Stimulated activated naive CD8-positive, alpha-beta T cell treated with anti-CD3 and anti-CD28 coated beads, Interleukin-15, Interleukin-2, amounts not matched to agents 100 U/mL and 50 U/mL, for 24 hours (primary cell): ENCODE results near the gene EHBP1L1.

ENCODE experiments used
- ATAC-seq: fragments of 150-1000 bp; cut with Tn5 transposase; one replicate; pipeline ENCODE4 v1.10.0; 2021
- DNase-seq: peaks from one replicate; pipeline ENCODE4 v3.0.0; 2021

EHBP1L1 gene

DNA sequence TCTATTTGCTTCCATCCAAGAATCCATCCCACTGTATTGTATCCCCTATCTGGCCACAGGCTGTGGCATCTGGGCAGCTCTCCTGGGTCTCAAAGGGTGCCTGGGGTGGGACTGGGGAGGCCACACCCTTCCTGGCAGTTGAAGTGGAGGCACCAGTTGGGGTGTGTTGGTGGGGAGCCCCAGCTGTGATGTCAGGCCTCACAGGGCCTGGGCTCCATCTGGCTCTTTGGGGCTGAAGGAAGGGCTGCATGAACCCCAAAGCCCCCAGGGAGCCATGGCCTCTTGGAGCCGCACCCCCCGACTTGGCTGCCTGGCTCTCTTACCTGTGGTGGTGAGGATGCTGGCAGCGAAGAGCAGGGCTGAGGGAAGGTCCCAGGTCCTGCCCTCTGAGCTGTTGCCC lies 19.3 kb downstream of the EHBP1L1 start:
- DNase-seq (no peak), ATAC-seq (no peak)

DNA sequence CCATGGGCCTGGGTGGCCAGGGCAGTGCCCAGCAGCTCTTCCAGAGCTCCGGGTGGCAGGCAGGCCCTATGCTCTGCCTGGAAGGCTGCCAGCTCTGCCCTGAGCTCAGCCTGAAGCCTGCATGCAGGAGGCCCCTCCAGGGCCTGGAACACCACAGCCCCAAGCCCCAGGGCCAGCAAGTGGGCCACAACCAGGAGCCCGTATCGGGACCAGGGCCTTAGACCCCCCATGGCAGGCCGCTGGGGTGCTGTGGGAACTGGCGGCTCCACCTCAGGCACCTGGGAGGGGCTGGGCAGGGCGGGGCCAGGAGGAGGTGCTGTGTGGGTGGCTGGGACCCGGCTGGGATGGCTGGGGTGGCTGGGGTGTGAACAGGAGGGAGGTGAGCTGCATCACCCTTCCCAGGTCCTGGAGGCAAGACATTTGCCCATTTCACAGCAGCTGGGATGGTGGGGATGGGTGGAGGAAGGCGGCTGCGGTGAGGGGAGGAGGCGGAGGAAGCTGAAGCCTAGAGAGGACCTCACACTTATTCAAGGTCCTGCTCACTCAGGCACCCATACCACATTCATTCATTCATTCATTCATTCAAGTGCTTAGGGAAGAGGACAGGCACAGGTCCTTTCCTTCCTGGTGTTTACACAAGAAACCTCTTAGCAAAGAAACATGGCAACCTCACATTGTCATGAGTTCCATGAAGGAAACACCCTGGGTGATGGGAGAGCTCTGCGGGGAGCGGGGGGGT lies 19.9 kb downstream of the EHBP1L1 start, which contains the start of gene KCNK7:
KCNK7 (minus strand) TSS at position 258 of the 739 bp plus-strand sequence; CDS start at position 230, 28 bp downstream.
- DNase-seq (no peak), ATAC-seq (no peak)

DNA sequence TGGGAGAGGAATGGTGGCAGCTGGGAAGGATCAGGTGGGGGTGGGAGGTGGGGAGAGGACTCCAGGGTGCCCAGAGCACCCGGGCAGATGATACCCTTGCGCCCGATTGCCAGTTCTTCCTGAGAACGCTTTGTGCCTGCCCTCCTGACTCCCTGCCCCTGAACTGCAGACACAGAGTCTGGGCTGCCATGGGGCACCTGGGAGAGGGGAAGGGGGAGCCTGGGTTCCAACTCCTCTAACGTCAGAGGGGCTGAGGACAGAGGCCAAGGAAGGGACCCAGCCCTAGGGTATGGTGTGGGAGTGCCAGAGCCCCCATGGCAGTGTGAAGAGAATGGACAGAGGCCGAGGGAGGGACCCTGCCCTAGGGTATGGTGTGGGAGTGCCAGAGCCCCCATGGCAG lies 20.7 kb downstream of the EHBP1L1 start:
- DNase-seq: no peak
- no peak for ATAC-seq

DNA sequence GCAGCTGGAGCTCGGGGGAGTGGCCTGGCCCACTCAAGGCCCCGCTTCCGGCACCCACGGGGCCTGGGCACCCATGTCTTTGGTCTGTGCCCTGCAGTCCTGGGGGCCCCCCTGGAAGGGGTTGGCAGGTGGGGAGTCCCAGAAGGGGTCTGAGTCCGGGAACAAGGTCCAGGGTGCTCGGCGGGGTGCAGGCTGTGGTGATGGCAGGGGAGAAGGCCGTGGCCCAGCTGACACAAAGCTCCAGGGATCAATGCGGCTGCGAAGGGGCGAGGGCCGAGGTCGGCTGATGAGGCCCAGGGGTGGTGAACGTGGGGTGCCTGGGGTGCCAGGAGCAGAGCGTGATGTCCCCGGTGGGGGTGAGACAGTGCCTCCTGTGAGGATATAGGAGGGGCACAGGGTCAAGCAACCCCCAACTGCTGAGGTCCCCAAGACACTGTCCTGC lies 22.4 kb downstream of the EHBP1L1 start:
- DNase-seq (no peak), ATAC-seq (no peak)

DNA sequence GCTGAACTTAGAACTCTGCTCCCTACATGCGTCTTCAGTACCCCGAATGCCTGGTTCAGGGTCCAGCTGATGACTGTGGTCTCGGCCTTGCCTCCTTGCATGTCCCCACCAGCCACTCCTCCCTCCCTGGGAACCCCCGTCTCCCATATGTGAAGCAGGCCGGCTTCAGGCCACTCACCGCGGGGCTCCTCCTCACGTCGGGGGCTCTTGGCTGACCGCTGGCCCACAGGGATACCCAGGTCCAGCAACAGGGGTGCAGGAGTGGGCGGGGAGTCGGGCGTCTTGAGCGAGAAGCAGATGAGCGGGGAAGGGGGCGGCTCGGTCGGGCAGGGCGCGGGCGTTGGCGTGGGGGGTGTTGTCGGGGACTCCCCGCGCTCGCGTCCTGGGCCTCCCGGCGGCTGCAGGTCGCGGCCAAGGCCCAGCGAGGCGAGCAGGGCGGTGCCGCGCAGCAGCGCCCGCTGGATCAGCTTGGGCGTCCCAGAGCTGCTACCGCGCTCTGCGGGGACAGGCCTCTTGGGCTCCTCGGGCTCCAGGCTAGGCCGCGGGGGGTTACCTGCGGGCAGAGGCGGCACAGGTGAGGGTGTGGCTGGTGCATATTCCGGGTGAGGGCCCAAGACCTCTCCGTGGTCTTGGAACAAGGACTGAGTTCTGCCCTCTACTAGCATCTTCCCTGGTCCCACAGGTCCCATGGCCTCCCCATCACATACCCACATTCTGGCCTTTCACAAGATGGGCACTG lies 23.5 kb downstream of the EHBP1L1 start:
- no peak for ATAC-seq

DNA sequence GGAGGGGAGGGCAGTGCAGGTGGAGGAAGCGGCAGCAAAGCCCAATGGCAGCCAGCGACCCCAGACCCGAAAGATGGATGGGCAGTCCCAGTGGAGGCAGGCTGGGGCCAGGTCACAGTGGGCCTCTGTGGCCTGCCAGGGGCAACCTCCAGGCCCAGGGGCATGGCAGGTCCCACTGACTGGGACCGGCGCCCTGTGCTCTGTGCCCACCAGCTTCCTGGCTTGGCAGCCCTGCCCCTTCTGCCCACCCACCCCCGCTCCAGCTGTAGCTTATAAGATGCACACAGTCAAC lies 24.0 kb downstream of the EHBP1L1 start:
- no peak for DNase-seq
- no peak for ATAC-seq

More for the DNA sequence above, 23.5 kb downstream of the EHBP1L1 start:
- DNase-seq: no peak

DNA sequence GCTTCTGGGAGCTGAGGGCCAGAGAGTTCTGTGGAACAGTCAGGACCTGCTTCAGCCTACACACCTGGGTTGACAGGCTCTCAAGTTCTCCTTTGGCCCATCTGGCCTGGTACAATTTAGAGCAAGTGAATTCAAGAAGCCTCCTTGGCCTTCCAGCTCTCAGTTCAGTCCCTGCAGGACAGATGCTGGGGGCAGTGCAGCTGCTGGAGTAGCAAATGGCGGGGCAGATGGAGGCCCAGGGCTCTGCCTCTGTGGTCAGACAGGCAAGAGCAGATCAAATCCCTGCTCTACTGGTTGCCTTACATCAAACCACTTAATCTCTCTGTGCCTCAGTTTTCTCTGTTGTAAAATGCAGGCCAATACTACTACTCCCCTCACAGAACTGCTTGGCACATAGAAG lies 28.4 kb downstream of the EHBP1L1 start:
- no peak for ATAC-seq
- DNase-seq: no peak

DNA sequence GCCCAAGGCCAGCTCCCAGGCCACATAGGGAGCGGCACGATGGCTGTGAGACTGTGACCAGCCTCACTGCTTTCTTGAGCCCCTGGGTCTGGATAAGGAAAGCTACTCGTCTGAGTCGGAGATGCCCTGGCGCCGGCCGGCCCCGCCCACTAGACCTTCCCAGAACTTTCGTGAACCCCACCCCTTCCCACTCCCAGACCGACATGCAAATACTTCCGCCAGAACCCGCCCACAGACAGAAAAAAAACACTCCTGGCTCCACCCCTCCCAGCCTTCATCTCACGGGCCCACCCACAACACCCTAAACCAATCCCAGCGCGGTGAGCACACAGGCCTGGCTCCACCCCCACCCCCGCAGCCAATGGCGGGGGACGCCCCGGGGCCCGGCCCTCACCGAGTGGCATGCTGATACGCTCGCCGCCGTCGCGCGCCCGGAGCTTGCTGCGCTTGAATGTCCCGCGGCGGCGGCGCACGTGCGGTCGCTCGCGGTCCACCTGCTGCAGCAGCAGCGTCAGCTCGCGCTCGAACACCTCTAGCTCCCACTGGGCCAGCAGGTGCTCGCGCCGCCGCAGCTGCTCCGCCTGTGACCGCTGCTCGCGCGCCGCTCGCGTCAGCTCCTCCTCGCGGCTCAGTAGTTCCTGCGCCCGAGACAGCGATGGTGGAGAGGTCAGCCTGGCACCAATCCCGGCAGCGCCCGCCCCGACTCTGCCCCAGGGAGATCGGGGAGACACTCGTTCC lies 31.2 kb downstream of the EHBP1L1 start:
- ATAC-seq (peak; percentile 40), DNase-seq (peak; percentile 37)

DNA sequence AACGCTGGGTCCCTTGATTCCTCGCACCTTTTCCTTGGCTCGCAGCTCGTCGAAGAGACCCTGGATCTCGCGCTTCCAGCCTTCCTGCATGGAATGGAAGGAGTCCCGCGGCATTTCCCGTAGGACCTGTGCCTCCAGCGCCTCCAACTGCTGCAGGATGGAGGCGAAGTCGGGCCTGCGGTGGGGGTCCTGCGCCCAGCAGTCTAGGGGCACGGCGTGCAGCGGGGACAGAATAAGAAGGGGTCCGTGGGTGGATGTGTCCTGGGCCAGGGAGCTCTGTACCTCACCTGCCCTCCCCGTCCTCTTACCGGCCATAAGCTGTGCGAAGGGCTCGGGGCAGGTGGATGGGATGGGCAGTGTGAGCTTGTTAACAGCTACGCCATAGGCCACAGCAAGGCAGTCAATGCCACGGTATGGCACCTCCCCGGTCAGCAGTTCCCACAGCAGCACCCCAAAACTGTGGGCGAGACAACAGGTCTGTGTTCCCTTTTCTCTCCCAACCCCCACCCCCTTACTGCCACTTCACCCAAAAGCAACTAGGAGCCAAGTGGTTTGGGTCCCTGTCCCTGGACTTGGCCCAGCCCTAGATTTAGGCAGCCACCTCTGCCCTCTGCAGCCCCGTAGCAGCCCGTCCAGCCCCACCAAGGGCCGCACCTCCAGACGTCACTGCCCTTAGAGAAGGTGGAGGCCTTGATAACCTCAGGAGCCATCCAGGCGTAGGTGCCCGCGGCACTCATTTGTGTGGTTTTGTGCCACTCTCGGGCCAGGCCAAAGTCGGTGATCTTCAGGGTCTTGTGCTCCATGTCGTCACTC lies 32.0 kb downstream of the EHBP1L1 start:
- ATAC-seq (no peak), DNase-seq (no peak)

DNA sequence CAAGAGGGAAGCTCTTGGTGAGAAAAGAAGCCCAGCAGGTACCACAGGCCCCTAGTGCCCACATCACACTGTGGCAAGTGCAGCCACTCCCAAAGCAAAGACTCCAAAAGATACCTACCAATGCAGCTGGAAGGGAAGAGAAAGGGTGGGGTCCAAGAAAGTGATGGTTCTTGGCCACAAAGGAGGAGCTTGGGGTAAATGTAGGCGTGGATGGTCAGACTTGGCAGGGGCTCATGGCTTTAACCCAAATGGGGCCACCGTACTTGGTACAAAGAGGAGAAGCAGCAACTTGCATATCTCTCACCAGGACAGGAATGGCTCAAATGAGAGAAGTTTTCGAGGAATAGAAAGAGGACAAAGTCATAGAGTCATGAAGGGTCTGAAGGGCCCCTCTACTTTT lies 33.4 kb downstream of the EHBP1L1 start:
- ATAC-seq (no peak), DNase-seq (no peak)

DNA sequence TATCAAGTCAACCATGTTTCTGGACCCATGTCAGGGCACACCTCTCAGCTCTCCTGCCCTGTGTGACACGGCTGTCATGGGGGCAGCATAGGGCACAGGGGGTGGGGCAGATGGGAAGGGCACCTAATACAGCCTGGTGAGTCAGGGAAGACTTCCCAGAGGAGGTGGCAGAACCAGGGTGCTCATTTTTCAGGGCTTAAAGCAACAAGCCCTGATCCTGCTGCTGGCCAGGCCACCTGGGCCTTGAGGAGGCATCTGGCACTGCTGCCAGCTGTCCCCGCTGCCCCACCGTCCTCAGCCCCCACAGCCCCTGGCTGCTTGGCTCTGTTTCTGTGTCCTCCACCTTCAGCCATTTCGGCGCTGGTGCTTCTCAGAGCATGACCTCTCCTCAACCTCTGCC lies 33.8 kb downstream of the EHBP1L1 start:
- DNase-seq (no peak), ATAC-seq (no peak)

DNA sequence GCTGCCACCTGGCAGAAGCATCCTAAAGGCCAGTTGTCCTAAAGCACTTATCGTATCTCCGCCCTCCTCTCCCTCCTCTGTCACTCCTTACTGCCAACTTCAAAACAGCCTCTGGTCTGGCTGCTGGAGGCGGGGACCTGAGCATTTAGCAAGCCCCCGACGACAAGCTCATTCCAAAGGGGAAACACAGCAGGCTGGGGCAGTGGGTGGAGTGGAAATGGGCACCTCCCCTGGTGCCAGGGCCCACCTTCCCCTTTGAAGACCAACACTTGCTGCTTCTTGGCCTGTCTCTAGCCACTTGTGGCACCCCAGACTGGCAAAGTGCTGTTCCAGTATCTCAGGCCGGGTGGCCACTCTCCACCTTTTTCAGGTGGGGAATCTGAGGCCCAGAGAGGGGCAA lies 34.6 kb downstream of the EHBP1L1 start:
- DNase-seq (no peak), ATAC-seq (no peak)

DNA sequence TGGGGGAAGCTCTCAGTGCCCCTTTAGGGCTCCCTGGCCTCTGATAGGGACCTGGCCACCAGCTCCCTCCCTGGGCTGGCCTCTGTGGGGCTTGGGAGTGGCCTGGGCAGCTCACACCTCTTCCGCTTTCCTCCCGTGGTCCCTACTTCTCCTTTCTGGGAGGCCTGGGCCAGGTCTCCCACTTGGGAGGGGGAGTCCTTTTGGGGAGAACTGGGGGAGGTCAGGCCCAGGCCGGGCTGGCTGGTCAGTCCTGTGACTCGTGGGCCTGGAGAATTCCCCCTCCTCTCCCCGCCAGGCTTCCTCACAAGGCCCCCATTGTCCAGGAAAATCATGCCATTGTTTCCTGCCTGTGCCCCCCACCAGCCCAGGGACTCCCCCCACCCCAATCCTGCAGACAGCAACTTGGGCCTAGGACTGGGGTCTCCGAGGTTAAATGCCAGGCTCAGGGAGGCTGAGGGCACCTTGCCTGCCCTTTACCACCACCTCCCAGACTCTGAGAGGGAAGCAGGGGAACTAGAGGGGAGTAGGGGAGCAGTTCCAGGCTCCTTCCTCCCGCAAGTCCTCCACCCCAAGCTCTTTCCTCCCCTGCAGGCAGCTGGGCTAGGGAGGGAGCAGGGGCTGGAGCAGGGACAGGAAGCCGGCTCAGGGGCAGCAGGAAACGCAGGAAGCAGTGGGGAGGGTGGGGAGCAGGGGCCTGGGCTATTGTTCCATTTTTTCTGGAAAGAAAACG lies 35.3 kb downstream of the EHBP1L1 start:
- no peak for ATAC-seq

DNA sequence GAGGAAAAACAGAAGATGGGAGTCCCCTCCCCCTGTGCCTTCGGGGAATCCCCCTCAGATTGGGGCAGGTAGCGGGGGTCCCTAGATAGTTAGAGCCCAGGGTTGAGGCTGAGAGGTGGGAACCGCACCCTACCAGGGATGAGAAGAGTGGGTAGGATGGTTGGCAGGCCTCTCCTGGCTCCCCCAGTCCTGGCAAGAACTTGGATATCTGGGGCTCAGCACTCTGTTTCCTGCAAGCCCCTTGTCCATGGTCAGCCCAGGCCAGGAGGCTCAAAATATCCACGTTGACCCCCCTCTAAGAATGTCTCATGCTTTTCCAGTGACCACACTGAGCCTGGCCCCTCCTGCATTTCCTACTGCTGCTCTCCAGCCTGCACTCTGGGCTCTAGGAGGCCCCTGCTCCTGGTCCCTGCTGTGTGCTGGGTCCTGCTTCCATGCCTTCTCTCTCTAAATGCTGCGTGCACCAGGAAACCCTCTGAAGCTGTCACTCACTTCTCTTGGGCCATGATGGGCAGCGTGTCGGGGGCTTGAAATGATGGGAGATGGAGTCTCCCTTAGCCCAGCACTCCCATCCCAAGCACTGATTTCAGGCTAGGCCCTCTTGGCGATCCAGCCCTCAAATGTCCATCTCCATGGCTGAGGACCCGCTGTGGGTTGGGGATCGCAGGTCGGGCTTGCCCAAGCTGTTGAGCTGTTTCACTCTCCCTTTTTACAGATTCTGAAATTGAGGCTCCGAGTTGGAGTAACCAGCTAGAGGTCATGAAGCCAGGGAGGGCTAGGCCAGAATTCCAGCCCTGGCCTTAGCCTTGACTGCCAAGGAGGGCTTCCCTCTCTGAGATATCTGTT lies 36.1 kb downstream of the EHBP1L1 start:
- no peak for ATAC-seq
- no peak for DNase-seq

More for the DNA sequence above, 35.3 kb downstream of the EHBP1L1 start:
- DNase-seq: no peak

DNA sequence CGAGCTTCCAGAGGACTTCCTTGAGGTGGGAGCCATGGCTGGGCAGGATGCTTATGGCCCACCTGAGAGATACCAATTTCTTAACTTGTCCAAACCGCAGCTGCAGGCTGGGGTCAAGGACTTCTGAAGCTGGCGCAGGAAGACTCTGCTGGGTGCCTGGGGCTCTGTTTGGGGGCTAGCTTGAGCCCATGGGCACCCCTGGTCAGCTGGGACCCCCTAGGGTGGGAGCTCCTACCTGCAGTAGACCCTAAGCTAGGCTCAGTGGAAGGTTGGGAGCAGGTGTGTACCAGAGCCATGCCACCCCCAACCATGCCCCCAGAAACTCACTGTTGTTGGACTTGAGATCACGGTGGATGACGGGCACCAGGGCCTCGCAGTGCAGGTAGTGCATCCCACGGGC lies 36.8 kb downstream of the EHBP1L1 start:
- DNase-seq (no peak), ATAC-seq (no peak)

DNA sequence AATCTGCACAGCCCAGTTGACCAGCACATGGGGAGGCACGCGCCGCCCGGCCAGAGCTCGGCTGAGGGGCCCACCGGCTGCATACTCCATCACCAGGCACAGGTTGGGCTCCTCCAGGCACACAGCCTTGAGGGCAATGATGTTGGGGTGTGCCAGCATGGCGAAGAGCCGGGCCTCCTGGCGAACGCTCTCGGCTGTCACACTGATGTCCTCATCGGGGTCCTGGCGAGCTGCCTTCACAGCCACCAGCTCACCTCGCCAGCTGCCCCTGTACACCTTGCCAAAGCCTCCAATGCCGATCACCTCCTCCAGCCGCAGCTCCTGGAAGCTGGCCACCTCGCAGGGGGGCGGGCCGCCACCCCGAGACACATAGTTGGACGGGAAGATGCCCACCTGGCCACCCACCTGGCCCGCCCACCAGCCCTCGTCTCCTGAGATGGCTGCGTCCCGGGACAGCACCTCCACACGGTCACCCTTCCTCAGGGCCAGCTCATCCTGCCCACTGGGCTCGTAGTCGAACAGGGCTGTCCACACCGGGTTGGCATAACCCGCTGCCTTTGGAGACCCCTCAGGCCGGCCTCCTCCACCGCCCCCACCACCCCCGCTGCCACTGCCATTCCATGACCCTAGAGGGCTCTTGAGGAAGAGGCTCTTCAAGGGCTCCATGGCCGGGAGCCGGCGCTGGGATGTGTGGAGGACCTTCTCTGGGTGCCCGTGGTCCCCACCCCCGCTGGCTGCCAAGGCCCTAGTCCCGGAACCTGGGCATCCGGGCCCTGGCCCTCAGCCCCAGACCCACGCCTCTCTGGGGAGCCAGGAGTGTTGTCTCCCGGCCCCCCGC lies 37.5 kb downstream of the EHBP1L1 start:
- no peak for DNase-seq

DNA sequence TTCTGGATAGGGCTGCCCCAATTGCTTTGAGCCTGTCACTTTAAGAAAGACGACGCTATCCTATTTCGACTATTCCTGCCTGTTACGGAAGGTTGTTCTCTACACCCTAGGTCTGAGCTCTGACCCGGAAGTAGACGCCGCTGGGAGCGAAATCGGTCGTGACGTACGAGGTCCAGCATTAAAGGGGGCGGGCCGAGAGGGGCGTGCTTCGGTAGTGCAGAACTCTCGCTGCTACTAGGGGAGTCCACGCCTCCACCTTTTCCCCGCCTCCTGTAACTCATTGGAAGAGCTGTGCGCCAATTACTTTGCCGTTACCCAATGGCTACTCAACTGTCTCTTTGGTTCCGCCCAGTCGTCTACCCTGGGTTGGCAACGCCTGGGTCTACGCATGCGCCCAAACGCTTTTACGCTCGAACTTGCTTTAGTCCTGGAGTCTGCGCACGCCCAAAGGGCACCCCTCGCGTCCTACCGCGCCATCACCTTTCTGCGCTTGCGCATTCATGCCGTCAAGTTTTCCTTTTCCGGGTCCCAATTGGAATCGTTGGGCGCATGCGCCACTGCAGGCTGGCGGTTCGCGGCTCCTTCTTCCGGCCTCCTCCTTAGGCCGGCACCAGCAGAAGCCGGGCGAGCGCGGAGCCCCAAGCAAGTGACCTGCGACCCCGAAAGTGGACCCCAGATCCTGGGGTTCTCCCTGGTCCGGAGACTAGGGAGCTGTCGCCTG lies 39.5 kb downstream of the EHBP1L1 start, which contains the start of gene PCNX3:
PCNX3 (plus strand) TSS at position 548 of the 721 bp plus-strand sequence. CDS start 536 bp downstream, outside the sequence.
- DNase-seq: peak; percentile 99
- ATAC-seq: peak; percentile 90

More for the DNA sequence above, 37.5 kb downstream of the EHBP1L1 start:
- ATAC-seq: no peak

DNA sequence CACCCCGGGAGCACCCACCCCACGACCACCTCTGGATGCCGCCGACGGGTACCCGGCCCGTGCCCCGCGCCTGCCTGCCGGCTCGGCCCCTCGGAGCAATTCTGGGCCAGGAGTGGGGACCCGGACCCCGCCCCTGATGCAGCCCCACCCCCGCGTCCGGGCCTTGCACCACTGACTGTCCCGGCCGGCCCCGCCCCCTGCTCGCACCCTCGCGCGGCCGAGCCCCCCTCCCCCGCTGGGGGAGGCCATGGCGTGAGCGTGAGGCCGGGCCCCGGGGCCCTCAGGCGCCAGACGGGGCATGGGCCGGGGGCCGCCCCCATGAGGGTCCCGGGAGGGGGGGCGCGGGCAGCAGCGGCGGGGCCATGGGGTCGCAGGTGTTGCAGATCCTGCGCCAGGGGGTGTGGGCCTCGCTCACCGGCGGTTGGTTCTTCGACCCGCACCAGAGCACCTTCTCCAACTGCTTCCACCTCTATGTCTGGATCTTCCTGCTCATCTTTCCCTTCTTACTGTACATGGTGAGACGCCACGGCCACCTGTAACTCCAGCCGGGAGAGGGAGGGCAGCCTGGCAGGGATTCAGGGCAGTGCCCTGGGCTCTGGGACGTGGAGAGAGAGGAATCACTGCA lies 40.2 kb downstream of the EHBP1L1 start:
- no peak for ATAC-seq

More for the DNA sequence above, 40.2 kb downstream of the EHBP1L1 start:
- DNase-seq: peak; percentile 67
